CD4-positive, alpha-beta T cell treated with Interleukin-6 at 100 ng/mL for 8 hours (primary cell): ENCODE measurements around the gene IFIT3.
"Not testable (repeated sequence)": the region's sequence is repeated elsewhere in the genome, so short reads cannot be mapped to it uniquely, and the experiment has no call there.

ENCODE experiments used
- DNase-seq: peaks from one replicate; pipeline ENCODE4 v3.0.0-alpha.2; 2020; ENCODE audit warnings: mixed read lengths, low spot score

IFIT3 gene

GRCh38 chr10:89337484-89337883 lies 9.7 kb downstream of the IFIT3 start:
- peak; percentile 52 for DNase-seq

- no peak for DNase-seq
Measured at GRCh38 chr10:89338713-89339112, 10.9 kb downstream of the IFIT3 start.

GRCh38 chr10:89339875-89340274 lies 12.1 kb downstream of the IFIT3 start:
- no peak for DNase-seq

GRCh38 chr10:89341649-89342048 lies 13.9 kb downstream of the IFIT3 start:
- DNase-seq, result no peak

GRCh38 chr10:89342206-89342958 lies 14.6 kb downstream of the IFIT3 start:
- DNase-seq, result no peak

- DNase-seq, result no peak
Measured at GRCh38 chr10:89343089-89343767, 15.4 kb downstream of the IFIT3 start.

GRCh38 chr10:89344156-89344555 lies 16.4 kb downstream of the IFIT3 start:
- no peak for DNase-seq

GRCh38 chr10:89345367-89346000 lies 17.7 kb downstream of the IFIT3 start:
- no peak for DNase-seq

GRCh38 chr10:89346405-89347254 lies 18.8 kb downstream of the IFIT3 start:
- no peak for DNase-seq

GRCh38 chr10:89347701-89348457 lies 20.1 kb downstream of the IFIT3 start:
- DNase-seq, result no peak

GRCh38 chr10:89348481-89348880 lies 20.7 kb downstream of the IFIT3 start:
- DNase-seq, result no peak

- DNase-seq, result no peak
Measured at GRCh38 chr10:89348975-89349374, 21.2 kb downstream of the IFIT3 start.

- not testable (repeated sequence) for DNase-seq
Measured at GRCh38 chr10:89350631-89351315, 23.0 kb downstream of the IFIT3 start.

GRCh38 chr10:89351412-89351779 lies 23.6 kb downstream of the IFIT3 start:
- DNase-seq, result no peak

GRCh38 chr10:89351780-89352597 lies 24.2 kb downstream of the IFIT3 start:
- DNase-seq, result no peak

GRCh38 chr10:89352802-89353201 lies 25.0 kb downstream of the IFIT3 start:
- DNase-seq, result no peak

GRCh38 chr10:89355394-89355931 lies 27.7 kb downstream of the IFIT3 start:
- no peak for DNase-seq

- no peak for DNase-seq
Measured at GRCh38 chr10:89357096-89357495, 29.3 kb downstream of the IFIT3 start.

- no peak for DNase-seq
Measured at GRCh38 chr10:89357975-89358374, 30.2 kb downstream of the IFIT3 start.

GRCh38 chr10:89360157-89360556 lies 32.4 kb downstream of the IFIT3 start:
- no peak for DNase-seq
